MCF 10A (cell line): ENCODE results near the gene GAB3. TPM values are rescaled to one million over a fixed set of nuclear protein-coding genes. Genes with fewer than 3 reads are reported as not detected.

Experiments used
- BruUV-seq: library from RNA; stranded (reverse); fragments of 400-500 nt; replicated peaks from 2 replicates; lab custom pipeline; 2021; lab: Mats Ljungman, UMichigan
- CTCF ChIA-PET: fragments of 300-600 bp; sonication (Branson Sonifier 250); formaldehyde crosslinking; extraction: SDS; loops from one replicate; lab custom pipeline; 2021; ENCODE audit warnings: antibody characterized with exemption, inconsistent platforms; lab: Yijun Ruan, JAX
- POLR2A ChIA-PET: fragments of 300-600, 350-650 bp; sonication (Branson Sonifier 250); formaldehyde crosslinking; extraction: SDS; loops from one replicate; lab custom pipeline; 2020; ENCODE audit warnings: antibody characterized with exemption, inconsistent platforms; lab: Yijun Ruan, JAX
- DNase-seq: peaks from one replicate; pipeline ENCODE4 v3.0.0-alpha.2; 2018; ENCODE audit not compliant: unreplicated experiment
- H3K27ac Mint-ChIP-seq: one replicate; pipeline ENCODE4 v1.8.0; 2022; ENCODE audit warnings: mild to moderate bottlenecking, low read depth, mixed read lengths; ENCODE audit not compliant: unreplicated experiment
- H3K27me3 Mint-ChIP-seq: one replicate; pipeline ENCODE4 v1.8.0; 2022; ENCODE audit warnings: mixed read lengths; ENCODE audit not compliant: insufficient read depth, unreplicated experiment
- H3K36me3 Mint-ChIP-seq: one replicate; pipeline ENCODE4 v1.8.0; 2022; ENCODE audit warnings: mild to moderate bottlenecking, moderate library complexity, mixed read lengths; ENCODE audit not compliant: insufficient read depth, unreplicated experiment
- H3K4me1 Mint-ChIP-seq: one replicate; pipeline ENCODE4 v1.8.0; 2022; ENCODE audit warnings: mixed read lengths; ENCODE audit not compliant: insufficient read depth, unreplicated experiment
- H3K4me3 Mint-ChIP-seq: one replicate; pipeline ENCODE4 v1.8.0; 2022; ENCODE audit warnings: mild to moderate bottlenecking, moderate library complexity, mixed read lengths; ENCODE audit not compliant: unreplicated experiment
- H3K9me3 Mint-ChIP-seq: one replicate; pipeline ENCODE4 v1.8.0; 2022; ENCODE audit warnings: mixed read lengths; ENCODE audit not compliant: unreplicated experiment
- CTCF ChIP-seq: fragments of 200-600 bp; IDR thresholded peaks from one replicate; pipeline ENCODE4 v1.8.0; 2022; ENCODE audit warnings: antibody characterized with exemption, mild to moderate bottlenecking; ENCODE audit not compliant: unreplicated experiment
- intact Hi-C: fragments of 100-400 bp; cut with micrococcal nuclease; formaldehyde crosslinking; loops from 2 replicates; pipeline ENCODE4 v1.14.1; 2022
- total RNA-seq: library from RNA; stranded (reverse); gene quantifications from 2 replicates; pipeline ENCODE4 v1.2.3, GENCODE V29; 2022

GAB3 gene
- total RNA-seq, 1 experiment from 2014 or later = 2.1 TPM

GRCh38 chrX:154751669-154752271 is 893 bp upstream of the GAB3 start:
- peak overlapping the region; percentile 55 for H3K4me3 Mint-ChIP-seq
- BruUV-seq = no TSS peak
- no peaks in the 10 kb centered on the region for H3K9me3 Mint-ChIP-seq
- ChIA-PET CTCF (interaction anchor here (0.6 to 4.4 kb wide), 5 partner anchors 26 to 83 kb away, joined by 3 to 31 read pairs (median 4); partner anchors contain the start of gene SMIM9), POLR2A (interaction anchor here (2.0 kb wide), 1 partner anchor 17 kb away, joined by 6 read pairs; no protein-coding TSS in a partner anchor)
- no peak overlapping the region for H3K27ac Mint-ChIP-seq
- DNase-seq = no peak
- intact Hi-C loops = no loop called here
- H3K4me1 Mint-ChIP-seq = no peaks in the 10 kb centered on the region
- TF ChIP-seq CTCF = no peak
- H3K36me3 Mint-ChIP-seq = no peaks in the 10 kb centered on the region
- H3K27me3 Mint-ChIP-seq = peaks cover 14% of the 10 kb centered on the region

GRCh38 chrX:154751203-154751668 is 359 bp upstream of the GAB3 start:
- no peak for TF ChIP-seq CTCF
- Mint-ChIP-seq H3K27me3 (peaks cover 14% of the 10 kb centered on the region), H3K9me3 (no peaks in the 10 kb centered on the region), H3K4me1 (no peaks in the 10 kb centered on the region), H3K36me3 (no peaks in the 10 kb centered on the region), H3K27ac (no peak overlapping the region), H3K4me3 (peak overlapping the region; percentile 55)
- intact Hi-C loops = no loop called here
- DNase-seq = no peak
- ChIA-PET CTCF (interaction anchor here (0.6 to 4.4 kb wide), 4 partner anchors 27 to 89 kb away, joined by 3 to 31 read pairs (median 17); no protein-coding TSS in a partner anchor), POLR2A (interaction anchor here (2.0 to 5.2 kb wide), 3 partner anchors 11 to 21 kb away, joined by 6 to 37 read pairs (median 18); partner anchors contain the start of gene DKC1)
- BruUV-seq = no TSS peak

- TSS peak; percentile 50 for BruUV-seq
- CTCF ChIA-PET = interaction anchor here (0.6 to 4.8 kb wide), 17 partner anchors 14 to 1022 kb away, joined by 3 to 62 read pairs (median 6); partner anchors contain the start of gene SMIM9
- H3K27ac Mint-ChIP-seq = no peak overlapping the region
- no peaks in the 10 kb centered on the region for H3K4me1 Mint-ChIP-seq
- H3K9me3 Mint-ChIP-seq = no peaks in the 10 kb centered on the region
- no peak overlapping the region for H3K4me3 Mint-ChIP-seq
- intact Hi-C loops = no loop called here
- no peak for DNase-seq
- no peak for TF ChIP-seq CTCF
- POLR2A ChIA-PET = interaction anchor here (2.0 to 5.2 kb wide), 4 partner anchors 13 to 31 kb away, joined by 6 to 37 read pairs (median 21); partner anchors contain the start of gene DKC1
- no peaks in the 10 kb centered on the region for H3K36me3 Mint-ChIP-seq
- H3K27me3 Mint-ChIP-seq = peaks cover 14% of the 10 kb centered on the region
Measured at GRCh38 chrX:154749856-154750255, 1.0 kb downstream of the GAB3 start.

GRCh38 chrX:154748712-154749339 is 2.1 kb downstream of the GAB3 start:
- Mint-ChIP-seq H3K36me3 (no peaks in the 10 kb centered on the region), H3K4me3 (no peak overlapping the region), H3K4me1 (no peaks in the 10 kb centered on the region), H3K27me3 (peaks cover 14% of the 10 kb centered on the region), H3K9me3 (no peaks in the 10 kb centered on the region), H3K27ac (no peak overlapping the region)
- peak; percentile 77 for TF ChIP-seq CTCF
- ChIA-PET CTCF (interaction anchor here (0.6 to 4.8 kb wide), 31 partner anchors 10 to 627 kb away, joined by 3 to 62 read pairs (median 4); partner anchors contain the start of gene SMIM9), POLR2A (interaction anchor here (0.9 to 5.2 kb wide), 10 partner anchors 14 to 149 kb away, joined by 3 to 37 read pairs (median 6); partner anchors contain the start of gene DKC1)
- DNase-seq = peak; percentile 79
- BruUV-seq = no TSS peak
- intact Hi-C loops = loop anchor here (1.0 kb wide), 3 partner anchors 21 to 92 kb away; no protein-coding TSS in a partner anchor
